Common myeloid progenitor, CD34-positive (primary cell): Measurements from ENCODE around the gene CCSER1.
A peak's percentile ranks its signal among the peaks of the same experiment; 100 is the strongest.

Experiments
- CTCF ChIA-PET: fragments of 350-600 bp; sonication (Branson Sonifier 250); formaldehyde crosslinking; loops from one replicate; lab custom pipeline; 2021; ENCODE audit warnings: antibody characterized with exemption; lab: Charles Lee
- POLR2A ChIA-PET: fragments of 350-600 bp; sonication (Branson Sonifier 250); formaldehyde crosslinking; loops from one replicate; lab custom pipeline; 2021; ENCODE audit warnings: antibody characterized with exemption; lab: Charles Lee
- DNase-seq, 3 donors: peaks; one replicate each; pipeline versions ENCODE4 v3.0.0 to v3.0.0-alpha.2; 2013
- H3K27ac ChIP-seq, 2 experiments: 1 replicate in 1 of 2; 2 replicates in 1 of 2; pipeline ENCODE4 v1.7.0; 2013; ENCODE audit warnings: inconsistent platforms in 2 of 2, low read length in 2 of 2, mild to moderate bottlenecking in 2 of 2, low read depth in 1 of 2, moderate library complexity in 1 of 2; ENCODE audit not compliant: severe bottlenecking in 2 of 2, insufficient read depth in 1 of 2, poor library complexity in 1 of 2
- H3K27me3 ChIP-seq, 5 experiments: replicated peaks in 2 of 5; 1 replicate in 3 of 5; 2 replicates in 2 of 5; pipeline versions ENCODE4 v1.6.1 to v1.7.0; 2013; ENCODE audit warnings: low read length in 4 of 5, mild to moderate bottlenecking in 2 of 5, moderate library complexity in 2 of 5, inconsistent platforms in 1 of 5; ENCODE audit not compliant: insufficient read depth in 5 of 5, control insufficient read depth in 4 of 5
- H3K36me3 ChIP-seq, 4 experiments: 1 replicate in 2 of 4; 2 replicates in 2 of 4; pipeline versions ENCODE4 v1.6.1 to v1.7.0; 2013; ENCODE audit warnings: low read length in 3 of 4, control low read depth in 1 of 4, mild to moderate bottlenecking in 1 of 4; ENCODE audit not compliant: control insufficient read depth in 4 of 4, insufficient read depth in 4 of 4
- H3K4me1 ChIP-seq, 4 experiments: 1 replicate in 3 of 4; 2 replicates in 1 of 4; pipeline versions ENCODE4 v1.6.1 to v1.7.1; 2013; ENCODE audit warnings: low read length in 3 of 4, mild to moderate bottlenecking in 3 of 4, control low read depth in 1 of 4, inconsistent platforms in 1 of 4, moderate library complexity in 1 of 4; ENCODE audit not compliant: control insufficient read depth in 4 of 4, insufficient read depth in 4 of 4; ENCODE audit errors: control extremely low read depth in 1 of 4
- H3K4me3 ChIP-seq, 7 experiments: 1 replicate in 4 of 7; 2 replicates in 3 of 7; pipeline versions ENCODE4 v1.5.1 to v1.7.0; 2013; ENCODE audit warnings: mild to moderate bottlenecking in 7 of 7, low read length in 6 of 7, moderate library complexity in 6 of 7, inconsistent platforms in 2 of 7, low read depth in 2 of 7, control low read depth in 1 of 7; ENCODE audit not compliant: insufficient read depth in 4 of 7, control insufficient read depth in 1 of 7; ENCODE audit errors: extremely low read depth in 1 of 7
- H3K9me3 ChIP-seq, 5 experiments: 1 replicate in 4 of 5; 2 replicates in 1 of 5; pipeline versions ENCODE4 v1.6.1 to v1.7.1; 2013; ENCODE audit warnings: low read length in 4 of 5, mild to moderate bottlenecking in 2 of 5, inconsistent platforms in 1 of 5, low read depth in 1 of 5, moderate library complexity in 1 of 5; ENCODE audit not compliant: control insufficient read depth in 4 of 5, insufficient read depth in 2 of 5; ENCODE audit errors: control extremely low read depth in 1 of 5
- WGBS: methylation state at CpG from one replicate; pipeline ENCODE4 v1.1.5; 2013; ENCODE audit not compliant: insufficient coverage; 5-methylcytosine and 5-hydroxymethylcytosine counted together

Gene CCSER1

DNA sequence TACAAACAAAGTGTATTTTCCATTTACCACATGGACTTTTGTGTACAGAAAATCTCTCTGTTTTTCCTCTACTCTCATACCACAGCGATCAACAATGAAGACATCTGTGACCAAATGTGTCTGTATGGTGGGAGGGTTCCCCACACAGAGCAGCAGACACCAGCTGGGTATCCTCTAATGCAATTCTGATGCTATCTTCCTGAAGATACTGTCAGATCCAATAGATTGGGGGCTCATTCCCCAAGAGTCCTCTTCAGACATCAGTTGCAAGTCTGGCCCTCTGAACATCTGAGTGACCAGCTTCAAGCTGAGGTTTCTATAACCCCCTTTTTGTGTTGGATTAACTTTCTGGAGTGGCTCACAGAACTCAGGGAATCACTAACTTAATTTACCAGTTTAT is 659.4 kb downstream of the CCSER1 start:
- no peaks in the 10 kb centered on the region for H3K36me3 ChIP-seq
- H3K4me1 ChIP-seq: no peaks in the 10 kb centered on the region
- H3K9me3 ChIP-seq: peaks cover 0 to 1% (median 0%) of the 10 kb centered on the region in 5 experiments
- no peak overlapping the region for H3K27ac ChIP-seq
- no peak overlapping the region for H3K4me3 ChIP-seq
- no CpG with 5 or more reads among the region's 1 CpG for WGBS
- CTCF ChIA-PET: no interaction called here
- no peak for DNase-seq
- no peaks in the 10 kb centered on the region for H3K27me3 ChIP-seq
- POLR2A ChIA-PET: no interaction called here

GRCh38 chr4:90792696-90793095 is 665.5 kb downstream of the CCSER1 start:
- no peaks in the 10 kb centered on the region for H3K27me3 ChIP-seq
- H3K27ac ChIP-seq: no peak overlapping the region
- 38% methylated on average over 2 of the region's 2 CpGs for WGBS
- H3K4me3 ChIP-seq: no peak overlapping the region
- DNase-seq: peak; percentile 3 to 56 (median 37)
- CTCF ChIA-PET: no interaction called here
- H3K4me1 ChIP-seq: peaks cover 0 to 9% (median 3%) of the 10 kb centered on the region in 4 experiments
- no peaks in the 10 kb centered on the region for H3K36me3 ChIP-seq
- H3K9me3 ChIP-seq: peaks cover 0 to 9% (median 0%) of the 10 kb centered on the region in 5 experiments
- POLR2A ChIA-PET: no interaction called here

DNA sequence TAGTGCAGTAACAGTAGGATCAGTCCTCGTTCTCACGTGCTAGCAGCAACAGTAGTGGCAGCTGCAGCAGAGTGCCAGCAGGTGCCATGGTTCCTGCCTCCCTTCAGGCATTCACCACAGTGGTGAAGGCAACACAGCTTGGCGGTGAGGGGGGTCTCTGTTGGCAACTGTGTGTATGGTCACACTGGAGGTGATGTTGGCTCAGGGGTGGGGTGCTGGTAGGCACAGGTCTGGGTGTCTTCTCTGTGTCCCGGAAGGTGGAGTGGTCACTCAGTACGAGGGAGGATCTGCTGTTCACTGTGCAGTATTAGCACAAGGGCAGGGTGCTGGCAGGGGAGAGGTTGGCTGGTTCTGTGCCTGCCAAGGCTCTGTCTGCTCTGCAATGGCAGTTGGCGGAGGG is 671.8 kb downstream of the CCSER1 start:
- Histone ChIP-seq H3K36me3 (no peaks in the 10 kb centered on the region), H3K4me3 (no peak overlapping the region), H3K27ac (no peak overlapping the region), H3K4me1 (no peaks in the 10 kb centered on the region), H3K9me3 (peaks cover 0 to 14% (median 2%) of the 10 kb centered on the region in 5 experiments), H3K27me3 (no peaks in the 10 kb centered on the region)
- no peak for DNase-seq
- 97% methylated on average over 6 of the region's 6 CpGs for WGBS
- POLR2A ChIA-PET: no interaction called here
- CTCF ChIA-PET: no interaction called here

DNA sequence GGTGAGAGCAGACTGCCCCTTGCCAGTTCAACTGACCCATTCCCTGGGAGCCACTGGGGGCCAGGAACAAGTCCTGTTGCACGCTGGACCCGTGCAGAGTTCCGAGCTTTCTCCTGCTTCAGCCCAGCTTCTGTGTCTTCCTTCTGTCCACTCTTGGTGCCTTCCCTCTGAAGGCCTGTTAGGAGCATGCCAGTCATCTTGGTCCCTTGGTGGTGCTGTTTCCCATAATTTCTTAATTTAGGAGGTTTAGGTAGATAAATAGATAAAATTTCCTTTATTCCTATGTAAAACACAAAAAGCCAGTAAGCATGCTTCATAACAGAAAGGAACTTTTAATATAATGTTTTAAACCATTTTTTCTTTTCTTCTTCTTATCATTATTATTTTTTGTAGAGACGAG is 672.7 kb downstream of the CCSER1 start:
- no peak for DNase-seq
- no peaks in the 10 kb centered on the region for H3K27me3 ChIP-seq
- ChIA-PET CTCF (interaction anchor here (1.3 kb wide), 1 partner anchor 26 kb away, joined by 3 read pairs; no protein-coding TSS in a partner anchor), POLR2A (no interaction called here)
- no peak overlapping the region for H3K27ac ChIP-seq
- no peaks in the 10 kb centered on the region for H3K4me1 ChIP-seq
- H3K4me3 ChIP-seq: no peak overlapping the region
- peaks cover 0 to 14% (median 2%) of the 10 kb centered on the region in 5 experiments for H3K9me3 ChIP-seq
- H3K36me3 ChIP-seq: no peaks in the 10 kb centered on the region
- WGBS: 100% methylated on average over 3 of the region's 4 CpGs

DNA sequence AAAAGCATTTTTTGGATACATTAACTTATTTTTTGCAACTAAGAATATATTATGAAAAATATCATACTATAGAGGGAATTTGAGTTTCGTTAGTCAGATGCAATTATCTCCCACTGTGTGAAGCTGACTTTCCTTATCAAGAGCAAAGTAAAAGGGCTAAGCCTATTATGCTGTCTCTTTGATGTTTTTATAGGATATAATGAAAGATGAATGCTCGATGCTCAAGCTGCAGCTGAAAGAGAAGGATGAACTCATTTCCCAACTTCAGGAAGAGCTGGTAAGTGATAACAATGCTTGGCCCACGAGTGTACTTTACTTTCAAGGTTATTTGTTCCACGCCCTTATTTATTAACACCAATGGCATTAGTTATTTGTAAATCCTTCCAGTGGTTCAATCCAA is 688.4 kb downstream of the CCSER1 start:
- Histone ChIP-seq H3K9me3 (peaks cover 0 to 8% (median 0%) of the 10 kb centered on the region in 5 experiments), H3K36me3 (peaks cover 0 to 2% (median 0%) of the 10 kb centered on the region in 4 experiments), H3K27ac (no peak overlapping the region), H3K4me1 (no peaks in the 10 kb centered on the region), H3K4me3 (no peak overlapping the region), H3K27me3 (no peaks in the 10 kb centered on the region)
- CTCF ChIA-PET: no interaction called here
- 100% methylated on average over 2 of the region's 4 CpGs for WGBS
- POLR2A ChIA-PET: no interaction called here
- DNase-seq: no peak

DNA sequence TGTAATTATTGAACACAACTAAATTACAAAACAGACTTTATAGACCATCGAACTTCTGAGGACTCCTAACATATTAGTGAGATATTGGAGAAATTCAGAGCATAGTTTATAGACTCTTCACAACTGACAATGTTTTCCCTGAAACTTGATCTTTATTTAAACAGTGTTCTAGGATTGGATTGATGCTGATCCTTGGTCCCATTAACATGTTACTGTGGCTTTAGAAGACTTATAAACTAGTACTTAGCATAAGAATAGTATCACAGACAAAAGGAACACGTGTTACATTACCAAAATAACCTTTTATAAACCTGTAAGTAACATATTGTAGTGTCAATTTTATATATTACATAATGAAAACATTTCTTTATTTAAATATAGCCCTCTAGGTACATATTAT is 689.6 kb downstream of the CCSER1 start:
- ChIA-PET POLR2A (no interaction called here), CTCF (no interaction called here)
- WGBS: no CpG with 5 or more reads among the region's 2 CpGs
- peaks cover 0 to 8% (median 0%) of the 10 kb centered on the region in 5 experiments for H3K9me3 ChIP-seq
- H3K27ac ChIP-seq: no peak overlapping the region
- peaks cover 0 to 2% (median 0%) of the 10 kb centered on the region in 4 experiments for H3K36me3 ChIP-seq
- no peaks in the 10 kb centered on the region for H3K27me3 ChIP-seq
- no peak overlapping the region for H3K4me3 ChIP-seq
- no peaks in the 10 kb centered on the region for H3K4me1 ChIP-seq
- no peak for DNase-seq

DNA sequence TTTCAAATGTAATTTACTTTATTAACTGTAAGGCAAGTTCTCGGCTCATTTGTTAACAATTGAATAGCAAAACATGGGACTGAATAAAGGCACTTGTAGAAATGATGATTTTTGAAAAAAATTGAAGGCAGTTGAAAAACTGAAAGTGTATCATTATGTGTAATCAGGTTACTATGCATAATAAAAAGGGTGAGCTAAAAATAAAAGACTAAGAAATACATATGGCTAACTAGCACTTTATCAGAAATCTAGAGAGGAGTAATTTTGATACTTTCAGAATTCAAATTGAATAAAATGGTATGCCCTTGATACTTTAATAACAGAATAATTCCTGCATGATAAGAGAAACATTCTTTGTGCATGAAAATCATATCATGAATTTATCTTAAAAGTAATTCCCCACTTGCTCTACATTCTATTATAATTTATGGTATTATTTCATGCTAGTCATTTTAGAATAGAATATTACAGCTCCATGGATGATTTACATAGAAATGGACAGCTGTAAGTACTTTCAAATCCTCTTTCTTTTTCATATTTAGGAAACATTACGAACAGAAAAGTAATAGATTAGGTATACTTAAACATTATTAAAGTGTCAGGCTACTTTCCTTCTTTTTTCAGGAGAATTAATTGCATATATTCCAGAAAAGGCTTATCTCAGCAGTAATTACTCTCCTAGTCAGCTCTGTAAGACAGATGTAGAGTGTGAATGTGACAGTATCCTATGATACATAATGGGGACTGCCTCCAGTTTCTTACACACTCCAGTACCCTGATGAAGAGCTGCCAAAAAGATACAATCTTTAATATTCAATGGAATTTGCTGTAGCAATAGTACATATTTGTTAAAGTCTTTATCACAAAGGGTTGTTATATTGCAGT is 697.3 kb downstream of the CCSER1 start:
- no CpG with 5 or more reads among the region's 2 CpGs for WGBS
- DNase-seq: no peak
- CTCF ChIA-PET: interaction anchor here (1.6 kb wide), 1 partner anchor 20 kb away, joined by 3 read pairs; no protein-coding TSS in a partner anchor
- Histone ChIP-seq H3K9me3 (no peaks in the 10 kb centered on the region), H3K27ac (no peak overlapping the region), H3K27me3 (no peaks in the 10 kb centered on the region), H3K36me3 (no peaks in the 10 kb centered on the region), H3K4me1 (no peaks in the 10 kb centered on the region), H3K4me3 (no peak overlapping the region)
- POLR2A ChIA-PET: interaction anchor here (1.0 kb wide), 1 partner anchor 200 kb away, joined by 3 read pairs; no protein-coding TSS in a partner anchor
